Activated CD8-positive, alpha-beta memory T cell treated with anti-CD3 and anti-CD28 coated beads, Interleukin-2, amount 50 U/mL, for 1 hour (primary cell): ENCODE results near the gene SPIN2B.

ENCODE experiments used
- DNase-seq: peaks from one replicate; pipeline ENCODE4 v3.0.0-alpha.2; 2020; ENCODE audit errors: extremely low read depth

SPIN2B gene

DNA sequence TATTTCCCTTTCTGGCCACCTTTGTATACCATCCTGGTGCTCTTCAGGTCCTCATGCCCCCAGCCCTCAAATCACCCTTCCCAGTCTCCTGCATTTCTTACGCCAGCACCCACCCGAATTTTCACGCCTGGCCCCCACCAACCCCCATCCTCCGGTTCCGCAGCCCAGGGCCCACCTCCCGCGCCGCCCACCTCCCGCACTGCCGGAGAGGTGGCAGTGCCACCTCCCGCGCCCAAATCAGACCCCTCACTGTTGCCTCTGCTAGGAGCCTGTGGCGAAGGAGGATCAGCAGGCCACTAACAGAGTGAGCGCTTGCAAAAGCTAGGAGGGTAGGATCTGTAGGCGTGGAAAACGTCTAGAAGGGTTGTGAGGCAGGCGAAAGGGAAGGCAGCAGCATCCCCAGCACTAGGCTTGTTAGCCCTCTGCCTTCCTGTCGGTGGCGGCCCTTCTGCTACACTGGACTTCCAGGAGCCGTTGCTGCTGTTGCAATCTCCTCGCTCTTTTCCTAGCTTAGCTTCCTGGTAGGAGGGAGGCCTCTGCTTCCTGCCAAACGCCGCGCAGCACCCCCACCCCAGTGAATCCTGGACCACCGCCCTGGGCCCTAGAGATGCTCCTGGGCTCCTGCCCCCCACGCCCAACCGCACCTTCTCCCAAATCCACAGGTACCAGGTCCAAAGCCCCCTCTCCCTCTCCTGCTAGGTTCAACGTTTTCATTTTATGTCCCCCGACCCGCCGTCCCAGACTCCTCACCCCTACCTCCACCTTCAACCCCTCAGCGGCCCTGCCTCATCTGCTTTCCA is 51.0 kb downstream of the SPIN2B start:
- no peak for DNase-seq
